ENCODE data around the gene CLSTN2.

DNA sequence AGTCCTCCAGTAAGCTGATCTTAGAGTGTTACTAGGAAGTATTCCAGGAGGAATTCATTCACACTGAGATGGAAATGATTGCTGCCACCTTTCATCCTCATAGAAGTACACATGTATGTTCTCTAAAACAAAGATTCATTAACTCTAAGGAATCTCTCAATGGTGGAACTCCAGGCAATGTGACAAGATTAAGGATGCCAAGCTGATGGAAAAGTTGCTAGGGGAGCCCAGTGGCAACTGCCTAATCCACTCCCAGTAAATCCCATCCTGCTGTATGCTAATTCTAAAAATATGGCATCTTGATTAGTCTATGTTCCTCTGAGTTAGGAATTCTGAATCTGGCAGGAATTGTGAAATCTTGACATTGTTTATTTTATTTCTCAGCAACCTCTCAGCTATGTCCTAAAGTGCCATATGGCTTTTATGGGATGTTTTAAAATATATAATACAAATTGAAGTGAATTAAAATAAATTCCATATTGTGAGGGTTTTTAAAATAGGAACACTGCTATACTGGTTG, 532.9 kb downstream of the CLSTN2 start:
- TF ChIP-seq, protein P1, sequence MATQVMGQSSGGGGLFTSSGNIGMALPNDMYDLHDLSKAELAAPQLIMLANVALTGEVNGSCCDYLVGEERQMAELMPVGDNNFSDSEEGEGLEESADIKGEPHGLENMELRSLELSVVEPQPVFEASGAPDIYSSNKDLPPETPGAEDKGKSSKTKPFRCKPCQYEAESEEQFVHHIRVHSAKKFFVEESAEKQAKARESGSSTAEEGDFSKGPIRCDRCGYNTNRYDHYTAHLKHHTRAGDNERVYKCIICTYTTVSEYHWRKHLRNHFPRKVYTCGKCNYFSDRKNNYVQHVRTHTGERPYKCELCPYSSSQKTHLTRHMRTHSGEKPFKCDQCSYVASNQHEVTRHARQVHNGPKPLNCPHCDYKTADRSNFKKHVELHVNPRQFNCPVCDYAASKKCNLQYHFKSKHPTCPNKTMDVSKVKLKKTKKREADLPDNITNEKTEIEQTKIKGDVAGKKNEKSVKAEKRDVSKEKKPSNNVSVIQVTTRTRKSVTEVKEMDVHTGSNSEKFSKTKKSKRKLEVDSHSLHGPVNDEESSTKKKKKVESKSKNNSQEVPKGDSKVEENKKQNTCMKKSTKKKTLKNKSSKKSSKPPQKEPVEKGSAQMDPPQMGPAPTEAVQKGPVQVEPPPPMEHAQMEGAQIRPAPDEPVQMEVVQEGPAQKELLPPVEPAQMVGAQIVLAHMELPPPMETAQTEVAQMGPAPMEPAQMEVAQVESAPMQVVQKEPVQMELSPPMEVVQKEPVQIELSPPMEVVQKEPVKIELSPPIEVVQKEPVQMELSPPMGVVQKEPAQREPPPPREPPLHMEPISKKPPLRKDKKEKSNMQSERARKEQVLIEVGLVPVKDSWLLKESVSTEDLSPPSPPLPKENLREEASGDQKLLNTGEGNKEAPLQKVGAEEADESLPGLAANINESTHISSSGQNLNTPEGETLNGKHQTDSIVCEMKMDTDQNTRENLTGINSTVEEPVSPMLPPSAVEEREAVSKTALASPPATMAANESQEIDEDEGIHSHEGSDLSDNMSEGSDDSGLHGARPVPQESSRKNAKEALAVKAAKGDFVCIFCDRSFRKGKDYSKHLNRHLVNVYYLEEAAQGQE (IDR thresholded peaks at IDR 0.05; ENCODE audit: insufficient read depth in 1 of 2, low read depth in 2 of 2, low read length in 2 of 2): no peak
- no peak for TF ChIP-seq SIN3A (IDR thresholded peaks at IDR 0.05; ENCODE audit: borderline replicate concordance, insufficient read depth, low read length)
- TF ChIP-seq POLR2AphosphoS5 (IDR thresholded peaks at IDR 0.05; ENCODE audit: low read depth, low read length): no peak
- no peak for TF ChIP-seq TAF1 (IDR thresholded peaks at IDR 0.05; ENCODE audit: borderline replicate concordance, insufficient read depth, low read length)
